HEK293T (cell line): ENCODE measurements around the gene TSPAN18.

Experiments used
- CTBP1 ChIP-seq: fragments of 450-650 bp; IDR thresholded peaks from 2 replicates; pipeline ENCODE4 v1.6.1; 2016; ENCODE audit warnings: borderline replicate concordance
- FOXK2 ChIP-seq: fragments of 450-650 bp; IDR thresholded peaks from 2 replicates; pipeline ENCODE4 v1.6.1; 2016; ENCODE audit warnings: mild to moderate bottlenecking
- LEF1 ChIP-seq: fragments of 450-650 bp; IDR thresholded peaks from 2 replicates; pipeline ENCODE4 v1.6.1; 2017; ENCODE audit warnings: mild to moderate bottlenecking, borderline replicate concordance
- SP1 ChIP-seq: fragments of 450-650 bp; IDR thresholded peaks from 2 replicates; pipeline ENCODE4 v1.6.1; 2017
- TF ChIP-seq, protein P1 (sequence below): fragments of 450-650 bp; IDR thresholded peaks from 2 replicates; pipeline ENCODE4 v1.6.1; 2016

DNA sequence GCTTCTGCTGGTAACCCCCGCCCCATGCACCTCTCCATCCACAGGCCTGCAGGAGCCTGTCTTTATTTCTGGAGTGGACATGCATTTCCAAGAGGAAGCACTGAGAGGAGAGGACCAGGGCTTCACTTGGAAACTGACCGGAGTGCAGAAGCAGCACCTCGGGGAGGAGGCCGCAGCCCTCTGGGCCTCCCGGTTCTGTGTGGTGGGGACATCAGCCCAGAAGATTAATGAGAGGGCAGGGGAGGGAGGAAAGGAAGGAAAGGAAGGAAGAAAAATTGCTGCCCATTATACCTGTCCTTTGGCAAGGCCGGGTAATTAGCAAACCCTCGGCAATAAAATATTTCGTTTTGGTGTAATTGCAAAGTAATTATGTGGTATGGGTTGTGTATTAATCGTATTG, 126.9 kb downstream of the TSPAN18 start:
- TF ChIP-seq LEF1, result no peak
- no peak for TF ChIP-seq CTBP1
- no peak for TF ChIP-seq SP1
- TF ChIP-seq, protein P1, sequence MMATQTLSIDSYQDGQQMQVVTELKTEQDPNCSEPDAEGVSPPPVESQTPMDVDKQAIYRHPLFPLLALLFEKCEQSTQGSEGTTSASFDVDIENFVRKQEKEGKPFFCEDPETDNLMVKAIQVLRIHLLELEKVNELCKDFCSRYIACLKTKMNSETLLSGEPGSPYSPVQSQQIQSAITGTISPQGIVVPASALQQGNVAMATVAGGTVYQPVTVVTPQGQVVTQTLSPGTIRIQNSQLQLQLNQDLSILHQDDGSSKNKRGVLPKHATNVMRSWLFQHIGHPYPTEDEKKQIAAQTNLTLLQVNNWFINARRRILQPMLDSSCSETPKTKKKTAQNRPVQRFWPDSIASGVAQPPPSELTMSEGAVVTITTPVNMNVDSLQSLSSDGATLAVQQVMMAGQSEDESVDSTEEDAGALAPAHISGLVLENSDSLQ, result no peak
- no peak for TF ChIP-seq FOXK2
